ENCODE measurements around the gene CBY1. TPM values are rescaled to one million over a fixed set of nuclear protein-coding genes. Genes with fewer than 3 reads are reported as not detected.

CBY1 gene
- total and polyA plus RNA-seq, 9 of the 15 experiments (the other 6 are each of a cell fraction or from before 2014, with no cell fraction given) = 5.7 to 19.7 (median 10.8) TPM

DNA sequence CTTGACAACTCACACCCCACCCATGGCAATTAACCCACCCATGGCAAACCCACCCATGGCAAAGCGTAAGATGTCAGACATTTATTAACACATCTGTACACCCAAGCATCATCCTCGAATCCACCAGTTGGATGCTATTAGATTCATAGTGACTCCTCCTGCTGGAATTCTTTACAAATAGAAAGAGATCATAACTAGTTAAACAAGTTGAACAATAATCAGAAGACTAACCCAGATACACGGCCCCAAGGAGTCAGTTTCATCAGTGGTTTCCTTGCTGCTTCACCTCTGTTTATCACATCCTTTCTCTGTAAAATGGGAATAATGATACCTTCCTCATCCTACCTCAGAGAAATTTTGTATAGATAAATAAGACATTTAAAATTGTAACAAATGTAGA is 54.4 kb downstream of the CBY1 start:
- Histone ChIP-seq H3K9me1 (ENCODE audit: control insufficient read depth, insufficient read depth, low read length) (peaks cover 1% of the 10 kb centered on the region), H3K27me3 (ENCODE audit: control insufficient read depth in 2 of 2, insufficient read depth in 2 of 2, low read length in 2 of 2) (no peaks in the 10 kb centered on the region), H3K4me1 (replicated peaks in 1 of 2; ENCODE audit: control insufficient read depth in 2 of 2, insufficient read depth in 2 of 2, low read length in 2 of 2) (peaks cover 47 to 59% of the 10 kb centered on the region in 2 experiments; a peak in 4 of 5 replicates), H3K27ac (ENCODE audit: extremely low read depth, low read depth, low read length) (no peak overlapping the region), H3K4me3 (no peak overlapping the region), H3K79me2 (ENCODE audit: control insufficient read depth, insufficient read depth, low read length) (peaks cover 99% of the 10 kb centered on the region), H3K4me2 (ENCODE audit: insufficient read depth, low read length) (0 out of 2 replicates have a peak overlapping the region, but pooled peaks have one; percentile 41), H3K9ac (ENCODE audit: insufficient read depth in 1 of 2, low read depth in 2 of 2, low read length in 2 of 2) (no peak overlapping the region), H3K36me3 (ENCODE audit: control insufficient read depth, insufficient read depth, low read length) (peaks cover 50% of the 10 kb centered on the region; the same call in 2 of the 3 replicates), H3K9me3 (replicated peaks; ENCODE audit: control insufficient read depth, insufficient read depth, low read depth, low read length) (no peaks in the 10 kb centered on the region), H2AFZ (ENCODE audit: low read depth, low read length) (no peak overlapping the region), H4K20me1 (replicated peaks; ENCODE audit: control insufficient read depth, insufficient read depth, low read length) (peaks cover 52% of the 10 kb centered on the region)
- 85% methylated on average over 2 of the region's 3 CpGs for WGBS (ENCODE audit: insufficient coverage, low coverage, missing lambda C conversion rate)
- DNase-seq (ENCODE audit: extremely low read depth in 1 of 4, low spot score in 3 of 4) (no peak), ATAC-seq (no peak), FAIRE-seq (no peak)
- in situ Hi-C loops (cut with MboI) (no loop called here), intact Hi-C loops (cut with micrococcal nuclease) (no loop called here)
- TF ChIP-seq ZNF699 (CRISPR knock-in tag; IDR thresholded peaks at IDR 0.05; ENCODE audit: insufficient replicate concordance) = no peak
- no peak for TF ChIP-seq ZNF764 (CRISPR knock-in tag; IDR thresholded peaks at IDR 0.05; ENCODE audit: low read depth)
- BruUV-seq (replicated peaks) = no TSS peak
- ChIA-PET POLR2A (no interaction called here), CTCF (ENCODE audit: low intra/inter-chr PET ratio) (no interaction called here)

DNA sequence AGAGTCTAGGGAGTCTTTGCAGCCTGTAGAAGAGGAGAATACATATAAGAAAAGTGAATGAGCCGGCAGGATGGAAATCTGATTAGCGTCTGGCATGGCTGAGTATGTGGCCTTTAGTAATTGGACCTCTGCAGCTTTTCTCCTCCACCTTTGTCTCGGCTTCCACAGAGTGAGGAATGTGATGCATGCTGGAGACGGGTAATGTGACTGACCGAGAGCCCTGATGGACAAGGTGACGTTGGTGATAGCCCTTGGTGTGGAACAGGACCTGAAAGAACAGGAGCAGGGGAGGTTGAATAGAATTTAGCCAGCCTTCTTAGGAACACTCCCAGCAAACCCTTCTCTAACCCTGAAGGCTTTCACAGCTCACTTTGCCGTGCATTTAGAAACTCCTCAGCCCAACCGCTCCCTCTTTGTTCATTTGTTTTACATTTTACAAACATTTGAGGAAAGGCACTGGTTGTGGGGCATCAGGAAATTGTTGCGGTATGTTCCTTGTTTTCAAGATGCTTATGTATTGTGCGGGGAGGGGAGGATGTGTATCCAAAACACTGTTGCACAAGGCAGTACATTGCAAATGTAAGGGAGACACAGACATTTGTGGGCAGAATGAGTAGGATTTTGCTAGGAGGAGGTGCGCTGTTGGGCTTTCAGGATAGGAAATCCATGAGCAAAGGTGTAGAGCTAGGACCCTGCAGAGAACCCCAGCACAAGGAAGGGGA is 56.2 kb downstream of the CBY1 start:
- Histone ChIP-seq H4K20me1 (replicated peaks; ENCODE audit: control insufficient read depth, insufficient read depth, low read length) (peaks cover 59% of the 10 kb centered on the region), H3K4me2 (ENCODE audit: insufficient read depth, low read length) (peak overlapping the region; percentile 32; the same call in 1 of the 2 replicates), H3K9me3 (replicated peaks; ENCODE audit: control insufficient read depth, insufficient read depth, low read depth, low read length) (no peaks in the 10 kb centered on the region), H3K9me1 (ENCODE audit: control insufficient read depth, insufficient read depth, low read length) (peaks cover 3% of the 10 kb centered on the region), H3K79me2 (ENCODE audit: control insufficient read depth, insufficient read depth, low read length) (peaks cover 89% of the 10 kb centered on the region), H3K27me3 (ENCODE audit: control insufficient read depth in 2 of 2, insufficient read depth in 2 of 2, low read length in 2 of 2) (no peaks in the 10 kb centered on the region), H3K27ac (ENCODE audit: extremely low read depth, low read depth, low read length) (no peak overlapping the region), H3K9ac (ENCODE audit: insufficient read depth in 1 of 2, low read depth in 2 of 2, low read length in 2 of 2) (peak overlapping the region in 1 of 2 experiments; percentile 54; a peak in 1 of 4 replicates), H3K36me3 (ENCODE audit: control insufficient read depth, insufficient read depth, low read length) (peaks cover 68% of the 10 kb centered on the region; the same call in 2 of the 3 replicates), H2AFZ (ENCODE audit: low read depth, low read length) (no peak overlapping the region), H3K4me3 (no peak overlapping the region), H3K4me1 (replicated peaks in 1 of 2; ENCODE audit: control insufficient read depth in 2 of 2, insufficient read depth in 2 of 2, low read length in 2 of 2) (peaks cover 50 to 58% of the 10 kb centered on the region in 2 experiments; a peak in 4 of 5 replicates)
- 60% methylated on average over 11 of the region's 11 CpGs for WGBS (ENCODE audit: insufficient coverage, low coverage, missing lambda C conversion rate)
- ATAC-seq (no peak), FAIRE-seq (peak; percentile 19), DNase-seq (ENCODE audit: extremely low read depth in 1 of 4, low spot score in 3 of 4) (peak in 1 of 4 experiments; percentile 24)
- no TSS peak for BruUV-seq (replicated peaks)
- in situ Hi-C loops (cut with MboI) = no loop called here
- ChIA-PET CTCF (ENCODE audit: low intra/inter-chr PET ratio) (no interaction called here), POLR2A (interaction anchor here (0.6 to 1.0 kb wide), 3 partner anchors 11 to 109 kb away, joined by 3 read pairs; no protein-coding TSS in a partner anchor)
- intact Hi-C loops (cut with micrococcal nuclease) = no loop called here
- TF ChIP-seq IRF2 (CRISPR knock-in tag; IDR thresholded peaks at IDR 0.05) = no peak
